Esophagus squamous epithelium (tissue), 5 donors: Measurements from ENCODE around the gene GPR183. TPM values are rescaled to one million over a fixed set of nuclear protein-coding genes. Genes with fewer than 3 reads are reported as not detected.

Experiments used
- DNase-seq: peaks from one replicate; lab custom pipeline; 2025; lab: John Stamatoyannopoulos, UW
- H3K27ac ChIP-seq, 4 donors: fragments of 200-600 bp; sonication (generic); one replicate each; pipeline ENCODE4 v1.5.1; 2016 to 2019; ENCODE audit warnings: mild to moderate bottlenecking in 1 of 4
- H3K27me3 ChIP-seq, 4 donors: fragments of 200-600 bp; sonication (generic); 1 replicate in 3 of 4; 2 replicates in 1 of 4; pipeline versions ENCODE4 v1.5.1 to v1.6.0; 2017 to 2021; ENCODE audit warnings: antibody characterized with exemption in 1 of 4
- H3K36me3 ChIP-seq, 3 donors: fragments of 200-600 bp; sonication (generic); one replicate each; pipeline ENCODE4 v1.5.1; 2016 to 2019
- H3K4me1 ChIP-seq, 3 donors: fragments of 200-600 bp; sonication (generic); one replicate each; pipeline ENCODE4 v1.5.1; 2017 to 2019
- H3K4me3 ChIP-seq, 4 donors: fragments of 200-600 bp; sonication (generic); 1 replicate in 3 of 4; 2 replicates in 1 of 4; pipeline ENCODE4 v1.5.1; 2016 to 2019; ENCODE audit warnings: mild to moderate bottlenecking in 2 of 4, moderate library complexity in 1 of 4
- H3K9me3 ChIP-seq, 3 donors: fragments of 200-600 bp; sonication (generic); one replicate each; pipeline ENCODE4 v1.5.1; 2016 to 2019
- CTCF ChIP-seq, 6 experiments: fragments of 450-650 bp in 4 of 6; fragments of 200-600 bp in 2 of 6; sonication (generic) in 2 of 6; IDR thresholded peaks; one replicate each; pipeline ENCODE4 v1.5.1; 2016 to 2019; ENCODE audit warnings: antibody characterized with exemption in 6 of 6, mild to moderate bottlenecking in 4 of 6, moderate library complexity in 4 of 6
- POLR2A ChIP-seq, 4 donors: fragments of 450-650 bp; IDR thresholded peaks; one replicate each; pipeline ENCODE4 v1.6.1; 2017; ENCODE audit warnings: antibody characterized with exemption in 4 of 4, mild to moderate bottlenecking in 4 of 4, moderate library complexity in 3 of 4
- WGBS, 2 donors: methylation state at CpG; one replicate each; pipeline ENCODE4 v1.1.5; 2018; 5-methylcytosine and 5-hydroxymethylcytosine counted together
- intact Hi-C: fragments of 100-400 bp; cut with DNase I; formaldehyde crosslinking; loops from one replicate; pipeline ENCODE4 v1.15.0; 2022
- total RNA-seq, 4 donors: library from RNA; depleted of rRNA; stranded (reverse); fragments of >200 nt; gene quantifications; one replicate each; pipeline ENCODE4 v1.1.0, GENCODE V29; 2016
- donor health status: DM: yes; HTN: yes; CAD: no.

Gene GPR183
- total RNA-seq, 4 donors from 2014 or later: 0.53 to 9.5 (median 3.2) TPM

- intact Hi-C loops: no loop called here
- Histone ChIP-seq H3K36me3 (peaks cover 0 to 3% (median 0%) of the 10 kb centered on the region in 3 donors), H3K4me3 (no peak overlapping the region), H3K27me3 (no peaks in the 10 kb centered on the region), H3K27ac (peak overlapping the region; percentile 25 to 84 (median 73)), H3K9me3 (no peaks in the 10 kb centered on the region), H3K4me1 (peaks cover 18 to 92% (median 41%) of the 10 kb centered on the region in 3 donors)
- TF ChIP-seq CTCF (IDR thresholded peaks at IDR 0.05) (no peak), POLR2A (IDR thresholded peaks at IDR 0.05) (no peak)
- no peak for DNase-seq
- WGBS, 2 donors: 25 to 26% methylated on average over 2 of the region's 2 CpGs
Observed at GRCh38 chr13:99288089-99288488, 19.1 kb downstream of the GPR183 start.

GRCh38 chr13:99287551-99287950 lies 19.6 kb downstream of the GPR183 start:
- Histone ChIP-seq H3K27me3 (no peaks in the 10 kb centered on the region), H3K4me1 (peaks cover 18 to 92% (median 47%) of the 10 kb centered on the region in 3 donors), H3K9me3 (no peaks in the 10 kb centered on the region), H3K4me3 (no peak overlapping the region), H3K27ac (peak overlapping the region in 3 of 4 donors; percentile 25 to 84 (median 78)), H3K36me3 (no peaks in the 10 kb centered on the region)
- 29 to 36% methylated on average over 4 of the region's 4 CpGs for WGBS, 2 donors
- intact Hi-C loops: no loop called here
- DNase-seq: no peak
- TF ChIP-seq CTCF (IDR thresholded peaks at IDR 0.05): no peak
- TF ChIP-seq POLR2A (IDR thresholded peaks at IDR 0.05): no peak

- TF ChIP-seq POLR2A (IDR thresholded peaks at IDR 0.05) (no peak), CTCF (IDR thresholded peaks at IDR 0.05) (no peak)
- Histone ChIP-seq H3K4me1 (peaks cover 18 to 97% (median 52%) of the 10 kb centered on the region in 3 donors), H3K27ac (peak overlapping the region in 3 of 4 donors; percentile 27 to 78 (median 46)), H3K27me3 (no peaks in the 10 kb centered on the region), H3K9me3 (no peaks in the 10 kb centered on the region), H3K4me3 (no peak overlapping the region), H3K36me3 (peaks cover 0 to 5% (median 0%) of the 10 kb centered on the region in 3 donors)
- WGBS, 2 donors: 77 to 79% methylated on average over 10 of the region's 10 CpGs
- intact Hi-C loops: no loop called here
- no peak for DNase-seq
Observed at GRCh38 chr13:99285432-99286182, 21.6 kb downstream of the GPR183 start.

GRCh38 chr13:99282264-99283231 lies 24.7 kb downstream of the GPR183 start:
- H3K27ac ChIP-seq: peak overlapping the region; percentile 24 to 78 (median 67)
- no peaks in the 10 kb centered on the region for H3K27me3 ChIP-seq
- H3K4me3 ChIP-seq: no peak overlapping the region
- H3K36me3 ChIP-seq: peaks cover 0 to 5% (median 0%) of the 10 kb centered on the region in 3 donors
- no peak for DNase-seq
- H3K9me3 ChIP-seq: no peaks in the 10 kb centered on the region
- TF ChIP-seq POLR2A (IDR thresholded peaks at IDR 0.05) (peak in 1 of 4 donors; percentile 11), CTCF (IDR thresholded peaks at IDR 0.05) (no peak)
- 36 to 54% methylated on average over 1 of the region's 1 CpG for WGBS, 2 donors
- peaks cover 12 to 84% (median 34%) of the 10 kb centered on the region in 3 donors for H3K4me1 ChIP-seq
- intact Hi-C loops: no loop called here
